ENCODE data around the gene TBC1D2B. TPM values are rescaled to one million over a fixed set of nuclear protein-coding genes. Genes with fewer than 3 reads are reported as not detected.

Gene TBC1D2B
- total and polyA plus RNA-seq, 11 donors: 5.1 to 45.2 (median 10.1) TPM

DNA sequence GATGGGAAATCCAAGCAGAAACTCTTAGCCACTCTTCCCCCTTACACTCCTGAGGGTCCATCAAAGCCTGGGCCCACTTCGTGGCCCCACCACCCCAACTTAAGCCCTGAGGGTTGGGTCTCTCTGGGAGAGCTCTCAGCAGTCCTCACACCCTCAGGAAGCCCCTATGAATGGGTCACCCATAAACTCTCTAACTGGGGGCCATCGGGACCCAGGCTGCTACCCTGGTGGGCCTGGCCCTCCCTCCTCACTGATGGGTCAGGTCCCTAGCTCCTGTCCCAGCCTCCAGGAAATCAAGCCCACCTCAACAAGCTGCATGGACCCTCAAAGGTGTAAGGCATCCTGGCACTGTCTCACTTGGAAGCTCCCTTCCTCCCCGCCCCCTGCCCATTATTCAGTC is 34.3 kb upstream of the TBC1D2B start:
- H3K36me3 ChIP-seq: no peaks in the 10 kb centered on the region
- no peaks in the 10 kb centered on the region for H3K27me3 ChIP-seq
- DNase-seq (no peak), ATAC-seq (no peak)
- H3K4me3 ChIP-seq: no peak overlapping the region
- H3K4me1 ChIP-seq: peaks cover 0 to 4% (median 0%) of the 10 kb centered on the region in 12 donors
- intact Hi-C loops (cut with DNase I): loop anchor here (2.0 to 10.0 kb wide), 11 partner anchors 71 to 313 kb away; no protein-coding TSS in a partner anchor
- no peak for TF ChIP-seq POLR2A (IDR thresholded peaks at IDR 0.05)
- TF ChIP-seq, protein P1, sequence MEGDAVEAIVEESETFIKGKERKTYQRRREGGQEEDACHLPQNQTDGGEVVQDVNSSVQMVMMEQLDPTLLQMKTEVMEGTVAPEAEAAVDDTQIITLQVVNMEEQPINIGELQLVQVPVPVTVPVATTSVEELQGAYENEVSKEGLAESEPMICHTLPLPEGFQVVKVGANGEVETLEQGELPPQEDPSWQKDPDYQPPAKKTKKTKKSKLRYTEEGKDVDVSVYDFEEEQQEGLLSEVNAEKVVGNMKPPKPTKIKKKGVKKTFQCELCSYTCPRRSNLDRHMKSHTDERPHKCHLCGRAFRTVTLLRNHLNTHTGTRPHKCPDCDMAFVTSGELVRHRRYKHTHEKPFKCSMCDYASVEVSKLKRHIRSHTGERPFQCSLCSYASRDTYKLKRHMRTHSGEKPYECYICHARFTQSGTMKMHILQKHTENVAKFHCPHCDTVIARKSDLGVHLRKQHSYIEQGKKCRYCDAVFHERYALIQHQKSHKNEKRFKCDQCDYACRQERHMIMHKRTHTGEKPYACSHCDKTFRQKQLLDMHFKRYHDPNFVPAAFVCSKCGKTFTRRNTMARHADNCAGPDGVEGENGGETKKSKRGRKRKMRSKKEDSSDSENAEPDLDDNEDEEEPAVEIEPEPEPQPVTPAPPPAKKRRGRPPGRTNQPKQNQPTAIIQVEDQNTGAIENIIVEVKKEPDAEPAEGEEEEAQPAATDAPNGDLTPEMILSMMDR (IDR thresholded peaks at IDR 0.05): no peak
- no peaks in the 10 kb centered on the region for H3K9me3 ChIP-seq
- WGBS, 4 donors: 72 to 100% (median 94%) methylated on average over 3 of the region's 3 CpGs
- no peak overlapping the region for H3K27ac ChIP-seq

DNA sequence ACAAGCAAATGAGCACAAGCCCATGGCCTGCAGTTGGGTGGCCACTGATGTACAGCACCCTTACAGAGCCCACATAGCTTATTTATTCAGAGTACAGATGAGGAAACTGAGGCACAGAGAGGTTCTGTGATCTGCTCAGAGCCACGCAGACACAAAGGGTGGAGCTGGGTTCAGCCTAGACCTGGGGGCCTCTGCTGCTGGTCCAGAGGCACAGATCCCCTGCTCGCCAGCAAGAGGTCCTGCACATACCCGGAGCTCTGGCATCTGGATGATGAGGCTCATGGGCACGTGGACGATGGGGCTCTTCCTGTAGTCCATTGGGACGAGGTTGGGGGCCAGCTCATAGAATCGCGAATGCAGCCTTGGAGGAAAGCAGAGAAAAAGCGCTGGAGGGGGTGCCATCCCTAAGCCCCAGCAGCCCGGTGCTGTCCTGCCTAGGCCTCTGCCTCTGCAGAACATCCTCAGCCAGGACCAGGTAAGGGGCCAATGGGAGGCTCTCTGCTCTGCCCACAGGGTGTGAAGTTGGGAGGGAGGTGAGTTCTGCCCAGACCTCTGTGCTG is 33.5 kb upstream of the TBC1D2B start:
- DNase-seq: no peak
- 89 to 94% (median 92%) methylated on average over 7 to 10 of the region's 10 CpGs for WGBS, 4 donors
- Histone ChIP-seq H3K4me1 (peaks cover 0 to 4% (median 0%) of the 10 kb centered on the region in 12 donors), H3K27ac (no peak overlapping the region), H3K4me3 (no peak overlapping the region), H3K27me3 (no peaks in the 10 kb centered on the region), H3K36me3 (no peaks in the 10 kb centered on the region), H3K9me3 (no peaks in the 10 kb centered on the region)
- intact Hi-C loops (cut with DNase I): loop anchor here in 9 of 10 donors (5.0 to 10.0 kb wide), 7 partner anchors 71 to 314 kb away; no protein-coding TSS in a partner anchor
- no peak for TF ChIP-seq POLR2A (IDR thresholded peaks at IDR 0.05)
- TF ChIP-seq, protein P1 (IDR thresholded peaks at IDR 0.05): no peak
- ATAC-seq: no peak

DNA sequence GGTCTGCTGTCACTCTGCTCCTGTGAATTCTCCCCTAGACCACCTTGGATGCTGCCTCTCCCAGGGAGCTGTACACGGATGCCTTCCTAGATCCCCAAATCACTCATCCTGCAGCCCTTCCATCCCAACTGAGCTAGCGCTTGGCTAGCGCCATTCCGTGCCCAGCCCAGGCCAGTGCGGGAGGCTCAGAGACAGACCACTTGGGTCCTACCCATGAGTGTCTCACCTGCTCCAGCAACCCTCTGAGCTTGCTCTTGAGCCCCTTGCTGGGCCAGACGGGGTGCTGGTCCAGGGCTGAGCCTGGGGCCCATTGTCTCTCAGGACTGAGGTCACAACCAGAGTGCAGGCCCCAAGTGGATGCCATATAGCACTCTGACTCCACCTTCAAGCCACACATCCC is 32.6 kb upstream of the TBC1D2B start:
- Histone ChIP-seq H3K36me3 (no peaks in the 10 kb centered on the region), H3K4me3 (no peak overlapping the region), H3K9me3 (no peaks in the 10 kb centered on the region), H3K27me3 (no peaks in the 10 kb centered on the region), H3K27ac (no peak overlapping the region), H3K4me1 (peaks cover 0 to 12% (median 0%) of the 10 kb centered on the region in 12 donors)
- WGBS, 4 donors: 84 to 97% (median 93%) methylated on average over 5 to 6 of the region's 6 CpGs
- ATAC-seq: no peak
- TF ChIP-seq, protein P1 (IDR thresholded peaks at IDR 0.05): no peak
- TF ChIP-seq POLR2A (IDR thresholded peaks at IDR 0.05): no peak
- intact Hi-C loops (cut with DNase I): loop anchor here in 9 of 10 donors (5.0 to 10.0 kb wide), 7 partner anchors 72 to 315 kb away; no protein-coding TSS in a partner anchor
- no peak for DNase-seq

DNA sequence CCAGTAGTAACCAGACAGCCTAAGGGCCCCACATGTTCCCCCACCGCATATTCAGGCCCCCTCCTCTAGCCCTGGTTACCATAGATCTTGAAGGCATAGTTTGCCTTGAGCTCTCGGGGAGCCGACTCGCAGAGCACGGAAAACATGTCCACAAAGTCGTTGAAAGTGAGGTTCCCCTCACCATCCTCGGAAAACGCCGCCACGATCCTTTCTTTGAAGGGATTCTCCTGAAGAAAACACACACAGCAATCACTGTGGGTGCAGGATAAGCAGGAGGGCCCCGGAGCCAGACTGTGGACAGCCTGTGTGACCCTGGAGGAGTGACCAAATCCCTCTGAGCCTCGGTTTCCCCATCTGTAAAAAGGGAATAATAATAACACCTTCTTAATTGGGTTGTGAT is 31.6 kb upstream of the TBC1D2B start:
- Histone ChIP-seq H3K4me1 (peaks cover 0 to 21% (median 0%) of the 10 kb centered on the region in 12 donors), H3K36me3 (no peaks in the 10 kb centered on the region), H3K27ac (no peak overlapping the region), H3K27me3 (no peaks in the 10 kb centered on the region), H3K9me3 (no peaks in the 10 kb centered on the region), H3K4me3 (no peak overlapping the region)
- intact Hi-C loops (cut with DNase I): loop anchor here (2.0 to 10.0 kb wide), 4 partner anchors 104 to 150 kb away; no protein-coding TSS in a partner anchor
- 90 to 94% (median 92%) methylated on average over 12 of the region's 12 CpGs for WGBS, 4 donors
- no peak for TF ChIP-seq POLR2A (IDR thresholded peaks at IDR 0.05)
- TF ChIP-seq, protein P1 (IDR thresholded peaks at IDR 0.05): no peak
- DNase-seq (no peak), ATAC-seq (no peak)

All from heart left ventricle (tissue), 16 donors.